LNCaP clone FGC (cell line): Measurements from ENCODE around the gene DAGLA.

Experiments
- DNase-seq: peaks from one replicate; pipeline ENCODE4 v3.0.0-alpha.2; 2011; ENCODE audit warnings: low read depth
- H3K4me3 ChIP-seq: 2 replicates; pipeline ENCODE4 v1.5.1; 2011; ENCODE audit warnings: mild to moderate bottlenecking, low read depth, low read length, control low read depth
- TF ChIP-seq, protein P1 (sequence below): IDR thresholded peaks from 2 replicates; pipeline ENCODE4 v1.5.1; 2012; ENCODE audit warnings: mild to moderate bottlenecking; ENCODE audit not compliant: control insufficient read depth, insufficient read depth; ENCODE audit errors: extremely low read depth

Gene DAGLA

DNA sequence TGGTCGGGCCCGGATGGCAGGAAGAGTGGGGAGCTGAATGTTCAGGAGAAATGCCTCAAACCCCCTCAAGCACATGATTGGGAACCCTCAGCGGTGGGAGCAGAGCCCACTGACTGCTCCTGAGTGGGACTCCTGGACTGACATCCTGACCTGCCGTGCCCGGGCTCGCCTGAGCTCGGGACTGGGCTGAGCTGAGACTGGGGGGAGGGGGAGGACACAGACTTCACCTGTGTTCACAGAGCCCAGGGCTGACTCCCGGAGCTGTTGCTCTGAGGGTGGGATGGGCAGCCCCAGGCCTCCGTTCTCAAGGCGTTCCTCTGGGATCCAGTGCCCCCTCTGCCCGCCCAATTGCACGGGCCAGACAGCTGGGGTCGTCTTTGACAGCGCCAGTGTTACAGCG, 24.6 kb downstream of the DAGLA start:
- no peak overlapping the region for H3K4me3 ChIP-seq
- TF ChIP-seq, protein P1, sequence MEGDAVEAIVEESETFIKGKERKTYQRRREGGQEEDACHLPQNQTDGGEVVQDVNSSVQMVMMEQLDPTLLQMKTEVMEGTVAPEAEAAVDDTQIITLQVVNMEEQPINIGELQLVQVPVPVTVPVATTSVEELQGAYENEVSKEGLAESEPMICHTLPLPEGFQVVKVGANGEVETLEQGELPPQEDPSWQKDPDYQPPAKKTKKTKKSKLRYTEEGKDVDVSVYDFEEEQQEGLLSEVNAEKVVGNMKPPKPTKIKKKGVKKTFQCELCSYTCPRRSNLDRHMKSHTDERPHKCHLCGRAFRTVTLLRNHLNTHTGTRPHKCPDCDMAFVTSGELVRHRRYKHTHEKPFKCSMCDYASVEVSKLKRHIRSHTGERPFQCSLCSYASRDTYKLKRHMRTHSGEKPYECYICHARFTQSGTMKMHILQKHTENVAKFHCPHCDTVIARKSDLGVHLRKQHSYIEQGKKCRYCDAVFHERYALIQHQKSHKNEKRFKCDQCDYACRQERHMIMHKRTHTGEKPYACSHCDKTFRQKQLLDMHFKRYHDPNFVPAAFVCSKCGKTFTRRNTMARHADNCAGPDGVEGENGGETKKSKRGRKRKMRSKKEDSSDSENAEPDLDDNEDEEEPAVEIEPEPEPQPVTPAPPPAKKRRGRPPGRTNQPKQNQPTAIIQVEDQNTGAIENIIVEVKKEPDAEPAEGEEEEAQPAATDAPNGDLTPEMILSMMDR = no peak
- DNase-seq = no peak

DNA sequence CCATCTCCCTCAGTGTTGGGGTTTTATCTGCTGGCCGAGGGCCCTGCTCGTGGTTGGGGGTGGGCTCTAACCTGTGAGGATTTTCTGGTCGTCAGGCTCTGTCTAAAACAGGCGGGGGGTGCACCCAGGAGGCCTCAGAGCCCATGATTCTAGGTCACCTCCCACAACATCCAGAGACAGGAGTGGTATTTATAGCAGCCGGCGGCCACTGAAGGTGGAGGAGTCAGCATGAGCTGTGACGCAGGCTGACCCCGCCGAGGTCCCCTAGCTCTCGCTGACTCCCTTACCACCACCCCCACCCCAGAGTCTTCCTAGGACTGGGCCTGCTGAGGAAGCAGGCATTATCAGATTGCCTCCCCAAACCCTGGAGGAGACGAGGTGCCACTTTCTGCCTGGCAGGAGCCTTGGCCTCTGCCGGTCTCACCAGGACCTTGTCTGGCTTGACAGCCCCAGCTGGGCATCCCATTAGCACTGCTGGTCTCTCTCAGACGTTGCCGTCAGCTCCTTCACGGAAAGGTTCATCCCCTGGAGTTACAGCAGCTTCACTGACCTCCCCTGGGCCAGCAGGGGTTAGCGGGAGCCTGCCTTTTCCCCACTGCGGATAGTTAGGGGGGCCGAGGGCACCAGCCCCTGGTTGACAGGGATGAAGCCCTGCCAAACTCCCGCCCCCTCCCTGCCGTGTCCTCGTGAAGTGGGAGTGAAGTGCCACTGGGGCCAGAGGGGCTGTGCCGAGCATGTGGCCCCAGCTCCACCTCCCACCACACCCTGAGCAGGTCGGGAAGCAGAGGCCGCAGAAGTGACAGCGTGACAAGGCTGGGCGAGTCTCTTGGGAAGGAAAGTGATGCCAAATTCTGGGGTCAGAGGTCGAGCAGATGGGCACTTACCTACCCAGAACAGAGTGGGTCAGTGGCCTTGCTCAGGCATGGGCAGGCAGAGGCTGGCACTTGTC, 26.5 kb downstream of the DAGLA start:
- TF ChIP-seq, protein P1 = no peak
- DNase-seq = no peak
- no peak overlapping the region for H3K4me3 ChIP-seq

DNA sequence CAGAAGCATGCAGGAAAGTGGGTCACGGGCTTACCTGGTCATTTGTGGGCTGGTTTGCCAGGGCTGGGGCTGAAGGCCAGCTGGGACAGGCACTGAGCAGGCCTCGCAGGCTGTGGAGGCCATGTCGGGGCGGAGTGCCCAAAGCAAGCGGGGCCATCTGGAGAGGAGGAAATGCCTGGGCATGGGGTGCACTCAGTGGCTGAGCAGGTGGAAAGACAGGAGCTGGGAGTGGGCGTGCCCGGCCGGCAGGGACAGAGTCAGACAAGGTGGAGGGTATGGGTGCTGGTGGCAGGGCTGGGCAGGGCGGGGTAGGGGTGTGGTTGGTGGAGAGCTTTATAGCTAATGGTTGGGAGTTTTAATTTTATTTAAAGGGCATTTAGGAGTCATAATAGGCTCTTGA, 27.4 kb downstream of the DAGLA start:
- no peak overlapping the region for H3K4me3 ChIP-seq
- DNase-seq = no peak
- TF ChIP-seq, protein P1 = no peak

DNA sequence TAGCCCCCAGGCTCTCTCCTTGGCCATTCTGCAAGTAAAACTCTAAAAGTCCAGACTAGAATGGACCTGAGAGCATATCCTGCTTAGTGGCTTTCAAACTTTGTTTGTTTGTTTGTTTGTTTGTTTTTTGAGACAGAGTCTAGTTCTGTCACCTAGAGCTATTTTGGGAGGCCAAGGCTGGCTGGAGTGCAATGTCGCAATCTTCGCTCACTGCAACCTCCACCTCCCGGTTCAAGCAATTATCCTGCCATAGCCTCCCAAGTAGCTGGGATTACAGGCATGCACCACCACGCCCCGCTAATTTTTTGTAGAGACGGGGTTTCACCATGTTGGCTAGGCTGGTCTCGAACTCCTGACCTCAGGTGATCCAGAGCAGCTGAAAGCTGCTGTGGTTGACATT, 28.9 kb downstream of the DAGLA start:
- TF ChIP-seq, protein P1 = no peak
- H3K4me3 ChIP-seq = no peak overlapping the region
- no peak for DNase-seq

DNA sequence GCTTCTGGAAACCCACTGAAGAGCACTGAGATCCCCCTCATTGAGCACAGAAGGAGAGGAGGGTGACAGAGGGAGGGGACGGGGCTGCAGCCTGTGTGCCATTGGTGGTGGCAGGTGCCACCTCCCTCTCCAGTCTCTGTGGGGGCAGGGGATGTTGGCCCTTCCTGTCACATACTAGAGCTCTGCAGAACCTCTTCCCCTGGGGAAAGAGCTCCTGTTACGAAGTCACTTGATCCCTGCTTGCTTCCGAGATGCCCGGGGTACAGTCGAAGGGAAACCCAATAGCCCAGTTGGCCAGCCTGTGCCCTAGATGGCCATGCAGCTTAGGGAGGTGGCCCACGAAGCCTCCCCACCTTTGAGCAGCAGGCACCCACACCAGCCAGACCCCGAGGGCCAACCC, 29.4 kb downstream of the DAGLA start:
- TF ChIP-seq, protein P1 = no peak
- H3K4me3 ChIP-seq = no peak overlapping the region
- DNase-seq = no peak

DNA sequence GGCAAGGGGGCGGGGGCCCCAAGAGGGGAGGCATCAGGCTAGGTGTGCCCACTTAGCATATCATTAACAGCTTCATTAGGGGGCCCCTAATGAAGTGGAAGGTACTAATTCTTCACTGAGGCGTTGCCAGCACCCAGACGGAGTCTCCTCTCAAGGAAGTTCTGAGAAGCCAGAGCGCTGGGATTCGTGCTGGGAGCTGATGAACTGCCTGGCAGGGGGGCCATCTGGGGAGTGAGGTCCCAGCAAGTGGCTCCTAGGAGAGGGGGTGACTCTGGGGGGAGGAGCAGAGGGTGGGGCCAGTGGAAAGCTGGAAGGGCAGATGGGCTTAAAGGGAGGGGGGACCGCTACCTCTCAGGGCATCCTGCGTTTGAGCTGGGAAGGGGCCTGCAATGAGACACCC, 29.8 kb downstream of the DAGLA start:
- no peak overlapping the region for H3K4me3 ChIP-seq
- DNase-seq = no peak
- TF ChIP-seq, protein P1 = no peak

DNA sequence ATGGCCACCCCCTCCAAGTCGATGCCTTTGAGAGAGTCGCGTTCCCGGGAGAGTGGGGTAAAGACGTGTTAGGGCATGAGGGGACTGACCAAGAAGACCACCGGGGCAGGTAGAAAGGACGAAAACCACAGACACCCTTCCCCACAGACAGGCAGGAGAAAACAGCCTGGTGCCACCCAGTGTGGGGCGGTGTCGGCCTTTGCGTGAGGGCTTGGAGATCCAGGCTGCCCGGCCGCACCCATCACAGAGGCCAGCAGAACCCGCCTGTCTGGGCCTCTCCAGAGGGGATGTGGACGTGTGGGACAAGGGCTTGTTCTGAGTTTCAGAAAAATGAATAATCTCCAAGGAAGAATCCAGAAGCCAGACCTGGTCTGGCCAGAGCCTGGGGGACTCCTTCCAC, 30.8 kb downstream of the DAGLA start:
- DNase-seq = no peak
- H3K4me3 ChIP-seq = no peak overlapping the region
- TF ChIP-seq, protein P1 = no peak
